Measurements from ENCODE around the gene ACAD8. TPM values are rescaled to one million over a fixed set of nuclear protein-coding genes. Genes with fewer than 3 reads are reported as not detected.

The ACAD8 gene
- total RNA-seq, 1 donor from 2014 or later: 14.9 TPM

DNA sequence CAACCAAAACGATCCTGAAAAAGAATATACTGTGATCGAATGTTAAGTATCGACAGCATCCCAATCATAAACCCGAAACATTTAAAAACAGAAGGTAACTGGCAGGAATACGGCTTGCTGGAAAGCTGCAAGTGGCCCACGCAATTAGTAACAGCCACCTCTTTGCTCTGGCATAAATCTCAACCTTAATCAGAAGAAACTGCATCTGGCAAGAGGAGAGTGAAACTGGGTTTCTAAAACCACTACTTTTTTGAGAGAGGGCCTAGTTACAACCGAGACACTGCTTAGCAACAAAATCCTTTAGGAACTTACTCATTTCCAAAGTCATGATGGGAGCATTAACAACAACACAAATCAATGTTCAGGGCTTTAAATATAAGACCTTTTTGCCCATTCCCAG, 37.5 kb upstream of the ACAD8 start:
- DNase-seq (ENCODE audit: low spot score): no peak
- Mint-ChIP-seq H3K27me3 (ENCODE audit: low read depth) (no peaks in the 10 kb centered on the region), H3K9me3 (ENCODE audit: low read depth) (no peaks in the 10 kb centered on the region), H3K27ac (ENCODE audit: unreplicated experiment) (no peak overlapping the region), H3K4me3 (ENCODE audit: unreplicated experiment) (no peak overlapping the region), H3K4me1 (ENCODE audit: low read depth) (peaks cover 6% of the 10 kb centered on the region), H3K36me3 (ENCODE audit: low read depth) (peaks cover 20% of the 10 kb centered on the region)
- no peak for TF ChIP-seq CTCF (IDR thresholded peaks at IDR 0.05)

DNA sequence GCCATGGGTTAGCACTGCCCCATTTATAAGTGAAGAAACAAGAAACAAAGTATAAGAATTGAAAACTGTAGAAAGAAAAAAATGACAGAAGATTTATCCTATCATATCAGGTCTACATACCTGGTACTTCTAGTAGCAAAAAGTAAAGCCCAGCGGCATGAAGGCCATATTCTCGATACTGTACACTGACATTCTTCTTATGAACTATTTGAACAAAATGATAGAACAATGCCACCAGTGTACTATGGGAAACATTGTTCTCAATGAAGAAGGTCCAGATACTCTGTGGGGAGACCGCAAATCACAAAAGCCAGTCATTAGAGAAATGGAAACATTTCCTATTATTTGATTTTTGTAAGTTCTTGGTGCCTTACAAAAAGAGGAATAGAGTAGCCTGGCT, 36.6 kb upstream of the ACAD8 start:
- no peaks in the 10 kb centered on the region for H3K27me3 Mint-ChIP-seq (ENCODE audit: low read depth)
- no peaks in the 10 kb centered on the region for H3K9me3 Mint-ChIP-seq (ENCODE audit: low read depth)
- TF ChIP-seq CTCF (IDR thresholded peaks at IDR 0.05): no peak
- no peak for DNase-seq (ENCODE audit: low spot score)
- peaks cover 15% of the 10 kb centered on the region for H3K36me3 Mint-ChIP-seq (ENCODE audit: low read depth)
- no peak overlapping the region for H3K27ac Mint-ChIP-seq (ENCODE audit: unreplicated experiment)
- H3K4me3 Mint-ChIP-seq (ENCODE audit: unreplicated experiment): no peak overlapping the region
- H3K4me1 Mint-ChIP-seq (ENCODE audit: low read depth): peaks cover under 1% of the 10 kb centered on the region

DNA sequence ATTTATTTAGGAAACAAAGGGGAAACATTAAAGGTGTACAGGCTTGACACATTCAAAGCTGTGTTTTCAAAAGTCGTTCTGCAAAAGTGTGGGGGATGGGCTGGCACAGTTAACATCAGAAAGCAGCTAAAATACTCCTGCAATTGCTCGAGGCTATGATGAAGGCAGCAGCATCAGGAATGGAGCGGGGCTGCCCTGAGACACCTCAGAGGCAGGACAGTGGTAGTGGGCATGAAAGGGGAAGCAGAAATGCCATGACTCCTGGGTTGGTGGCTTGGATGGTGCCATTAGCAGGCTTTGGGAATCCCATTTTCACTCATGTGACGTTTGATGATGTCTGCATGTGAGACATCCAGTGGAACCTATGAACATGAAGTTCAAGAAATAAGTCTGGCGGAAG, 30.2 kb upstream of the ACAD8 start:
- peak overlapping the region; percentile 68 for H3K27ac Mint-ChIP-seq (ENCODE audit: unreplicated experiment)
- no peak for TF ChIP-seq CTCF (IDR thresholded peaks at IDR 0.05)
- peaks cover 6% of the 10 kb centered on the region for H3K36me3 Mint-ChIP-seq (ENCODE audit: low read depth)
- peaks cover 43% of the 10 kb centered on the region for H3K4me1 Mint-ChIP-seq (ENCODE audit: low read depth)
- H3K4me3 Mint-ChIP-seq (ENCODE audit: unreplicated experiment): peak overlapping the region; percentile 82
- no peak for DNase-seq (ENCODE audit: low spot score)
- no peaks in the 10 kb centered on the region for H3K27me3 Mint-ChIP-seq (ENCODE audit: low read depth)
- H3K9me3 Mint-ChIP-seq (ENCODE audit: low read depth): no peaks in the 10 kb centered on the region

DNA sequence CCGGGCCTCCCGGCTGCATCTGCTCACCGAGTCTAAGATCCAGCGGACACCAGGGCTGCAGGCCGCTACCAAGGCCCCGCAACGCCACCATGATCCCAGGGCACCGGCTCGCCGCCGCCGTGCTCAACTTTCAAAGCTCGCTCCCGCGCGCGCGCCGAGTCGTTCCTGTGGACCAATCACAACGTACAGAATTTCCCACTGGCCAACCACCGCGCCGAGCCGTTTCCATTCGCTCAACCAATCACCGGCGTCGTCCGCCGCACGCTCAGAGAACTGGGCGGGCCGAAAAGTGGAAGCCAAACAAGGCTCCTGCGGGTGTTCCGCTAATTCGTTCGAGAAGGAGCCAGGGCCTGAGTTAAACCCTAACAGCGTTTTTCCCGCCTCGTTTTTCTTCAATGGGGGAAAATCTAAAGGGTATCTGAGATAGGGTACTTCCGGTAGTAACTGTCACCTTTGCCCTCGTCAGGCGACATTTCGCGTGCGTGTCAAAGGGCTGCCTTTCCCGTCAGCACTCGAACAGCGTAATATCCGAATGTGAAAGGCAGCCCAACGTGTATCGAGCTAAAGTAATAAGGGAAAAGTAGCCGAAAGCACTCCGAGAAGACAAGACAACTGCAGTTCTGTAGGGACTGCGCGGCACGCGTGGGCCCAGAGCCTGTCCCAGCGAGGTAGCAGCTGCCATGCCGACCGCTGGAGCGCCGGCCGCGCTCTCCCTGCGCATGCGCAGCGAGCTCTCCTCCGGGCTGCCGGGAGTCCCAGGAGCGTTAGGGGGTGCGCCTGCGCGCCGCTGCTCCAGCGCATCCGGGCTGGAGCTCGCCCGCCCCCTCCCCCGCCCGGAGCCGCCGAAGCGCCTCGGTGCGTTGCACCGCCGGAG, 29.3 kb upstream of the ACAD8 start, which contains the start of the genes NCAPD3 and VPS26B:
NCAPD3 (minus strand) TSS at position 132 of the 874 bp plus-strand sequence; CDS start at position 91, 41 bp downstream.
VPS26B (plus strand) TSS at position 836 of the 874 bp plus-strand sequence. CDS start 452 bp downstream, outside the sequence.
- Mint-ChIP-seq H3K9me3 (ENCODE audit: low read depth) (no peaks in the 10 kb centered on the region), H3K4me3 (ENCODE audit: unreplicated experiment) (peak within 1 kb of the TSS; percentile 93), H3K27ac (ENCODE audit: unreplicated experiment) (peak within 1 kb of the TSS; percentile 96), H3K27me3 (ENCODE audit: low read depth) (no peaks in the 10 kb centered on the region), H3K36me3 (ENCODE audit: low read depth) (peaks cover 2% of the 10 kb centered on the region), H3K4me1 (ENCODE audit: low read depth) (peaks cover 43% of the 10 kb centered on the region)
- no peak for TF ChIP-seq CTCF (IDR thresholded peaks at IDR 0.05)
- peak; percentile 98 for DNase-seq (ENCODE audit: low spot score)

DNA sequence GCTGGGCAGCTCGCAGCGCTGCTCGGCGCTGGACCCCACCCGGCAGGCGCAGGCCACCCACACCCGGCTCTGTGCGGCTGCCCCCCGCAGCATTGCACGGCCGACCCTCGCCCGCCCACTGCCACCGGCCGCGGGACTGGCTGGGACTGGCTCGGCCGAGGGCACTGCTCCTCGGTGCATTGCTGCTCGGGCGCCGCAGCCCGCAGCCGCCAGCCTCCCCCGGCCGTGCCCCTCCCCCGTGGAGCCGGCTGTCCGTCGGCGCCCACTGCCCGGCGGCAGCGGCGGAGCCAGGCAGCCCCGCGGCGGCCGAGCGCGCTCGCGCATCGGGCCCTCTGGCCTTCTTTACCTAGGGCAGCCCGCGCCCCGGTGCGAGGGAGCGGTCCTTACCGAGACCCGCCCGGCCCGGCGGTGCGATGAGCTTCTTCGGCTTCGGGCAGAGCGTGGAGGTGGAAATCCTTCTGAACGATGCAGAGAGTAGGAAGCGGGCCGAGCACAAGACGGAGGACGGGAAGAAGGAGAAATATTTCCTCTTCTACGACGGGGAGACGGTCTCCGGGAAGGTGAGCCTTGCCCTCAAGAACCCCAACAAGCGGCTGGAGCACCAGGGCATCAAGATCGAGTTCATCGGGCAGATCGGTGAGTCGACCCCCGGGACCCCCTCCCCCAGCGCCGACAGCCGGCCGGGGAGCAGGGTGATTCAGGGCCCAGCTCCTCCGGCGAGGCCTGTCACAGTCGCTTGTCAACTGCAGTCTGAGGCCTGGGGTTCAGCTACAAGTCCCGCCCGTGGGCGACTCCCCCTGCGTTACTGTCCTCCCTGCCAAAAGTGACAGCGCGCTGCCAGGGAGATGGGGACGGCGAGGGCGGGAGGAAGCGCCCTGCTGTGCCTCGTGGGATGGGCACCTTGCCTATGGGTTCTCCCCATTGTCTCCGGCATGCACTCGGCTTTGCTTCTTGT, 28.4 kb upstream of the ACAD8 start:
- Mint-ChIP-seq H3K4me1 (ENCODE audit: low read depth) (peaks cover 52% of the 10 kb centered on the region), H3K9me3 (ENCODE audit: low read depth) (no peaks in the 10 kb centered on the region)

More for the DNA sequence above, 28.4 kb upstream of the ACAD8 start:
- H3K27ac Mint-ChIP-seq (ENCODE audit: unreplicated experiment): peak overlapping the region; percentile 80
- H3K27me3 Mint-ChIP-seq (ENCODE audit: low read depth): no peaks in the 10 kb centered on the region
- no peak for DNase-seq (ENCODE audit: low spot score)
- TF ChIP-seq CTCF (IDR thresholded peaks at IDR 0.05): no peak
- peaks cover 3% of the 10 kb centered on the region for H3K36me3 Mint-ChIP-seq (ENCODE audit: low read depth)
- H3K4me3 Mint-ChIP-seq (ENCODE audit: unreplicated experiment): peak overlapping the region; percentile 93
